Inferior parietal cortex (tissue), 1 donor: Measurements from ENCODE around the gene EHD4.

Experiments used
- DNase-seq: peaks from one replicate; pipeline ENCODE4 v3.0.0-alpha.2; 2016; ENCODE audit errors: extremely low spot score

Gene EHD4

DNA sequence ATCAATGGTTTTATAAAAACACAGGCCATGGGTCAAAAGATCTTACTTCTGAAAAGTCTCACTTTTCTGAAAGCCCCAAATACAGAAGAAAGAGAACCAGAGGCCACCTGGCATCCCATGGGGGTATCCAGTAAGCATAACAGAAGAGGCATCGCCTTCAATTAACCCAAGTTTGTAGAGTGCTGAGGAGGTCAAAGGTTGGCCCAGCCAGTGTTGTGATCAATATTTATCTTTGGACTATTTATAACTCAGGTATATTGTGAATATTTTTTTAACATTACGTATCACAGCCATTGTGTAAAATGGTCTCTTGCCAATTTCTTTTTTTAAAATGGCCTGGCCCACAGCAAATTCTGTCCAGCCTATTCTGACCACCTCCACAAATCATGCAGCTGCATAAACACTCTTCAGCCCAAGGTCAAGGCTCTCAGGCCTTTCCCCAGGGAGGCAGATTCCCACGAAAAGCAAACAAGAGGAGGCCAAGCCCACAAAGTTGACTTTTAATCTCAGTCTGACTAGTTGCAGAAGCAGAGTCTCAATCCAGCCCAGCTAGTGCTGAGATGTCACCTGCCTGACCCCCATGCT, 52.3 kb downstream of the EHD4 start:
- no peak for DNase-seq

- no peak for DNase-seq
Measured at GRCh38 chr15:41919201-41919820, 53.0 kb downstream of the EHD4 start.

GRCh38 chr15:41918506-41919126, 53.7 kb downstream of the EHD4 start:
- DNase-seq: no peak

- no peak for DNase-seq
Measured at GRCh38 chr15:41917767-41918430, 54.5 kb downstream of the EHD4 start.

- DNase-seq: no peak
Measured at GRCh38 chr15:41915255-41915994, 56.9 kb downstream of the EHD4 start.

- DNase-seq: no peak
Measured at GRCh38 chr15:41914411-41914810, 57.9 kb downstream of the EHD4 start.

GRCh38 chr15:41913256-41913655, 59.1 kb downstream of the EHD4 start:
- DNase-seq: no peak

DNA sequence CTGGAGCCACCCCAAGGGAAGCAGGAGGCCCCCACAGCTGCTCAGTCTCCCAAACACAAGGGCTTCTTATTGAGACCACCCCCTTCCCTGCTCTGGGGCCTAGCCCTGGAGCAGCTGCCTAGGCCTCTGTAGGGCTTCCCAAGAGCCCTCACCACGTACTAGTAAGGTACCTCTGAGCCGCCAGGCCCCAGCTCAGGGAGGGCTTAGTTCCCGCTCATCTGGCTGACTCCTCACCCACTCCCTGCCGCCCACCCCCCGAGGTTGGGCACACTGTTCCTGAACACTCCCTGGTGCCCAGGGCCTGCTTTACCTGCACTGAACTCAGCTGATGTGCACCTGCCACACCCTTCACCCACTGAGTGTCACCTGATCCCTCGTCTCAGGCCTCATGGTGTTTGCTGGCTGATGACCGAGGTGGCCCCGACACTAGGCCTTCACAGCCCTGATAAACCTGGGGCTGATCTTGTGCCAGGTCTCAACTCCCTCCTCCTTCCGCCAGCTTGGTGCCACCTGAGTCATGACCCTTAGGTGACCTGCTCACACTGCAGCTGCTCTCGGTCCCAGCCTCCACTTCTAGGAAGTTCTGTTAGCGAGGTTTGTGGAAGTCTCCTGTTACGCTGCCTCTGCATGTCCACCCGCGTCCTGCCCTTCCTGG, 60.5 kb downstream of the EHD4 start:
- DNase-seq: no peak

GRCh38 chr15:41908736-41909461, 63.5 kb downstream of the EHD4 start:
- no peak for DNase-seq

GRCh38 chr15:41907141-41907540, 65.2 kb downstream of the EHD4 start:
- no peak for DNase-seq

- DNase-seq: no peak
Measured at GRCh38 chr15:41906608-41907007, 65.7 kb downstream of the EHD4 start.

GRCh38 chr15:41905036-41905793, 67.1 kb downstream of the EHD4 start:
- no peak for DNase-seq

- DNase-seq: peak; percentile 77
Measured at GRCh38 chr15:41904541-41905005, 67.8 kb downstream of the EHD4 start.

DNA sequence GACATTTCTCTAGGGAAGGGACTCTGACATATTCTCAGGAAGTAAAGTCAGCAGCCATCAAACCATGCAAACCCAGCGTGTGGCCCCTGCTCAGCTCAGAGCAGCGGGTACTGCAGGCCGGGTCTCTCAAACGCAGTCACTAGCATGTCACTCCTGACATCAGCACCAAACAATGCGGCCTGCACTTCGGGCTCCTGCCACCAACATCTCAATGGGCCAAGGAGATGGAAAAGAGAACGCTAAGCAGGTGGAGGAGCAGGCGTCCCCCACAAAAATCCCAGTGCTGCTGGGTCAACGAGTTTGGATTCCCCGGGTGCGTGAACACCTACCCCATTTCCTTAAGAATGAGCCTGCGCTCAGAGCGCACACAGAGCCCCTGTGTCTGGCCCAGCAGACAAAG, 68.6 kb downstream of the EHD4 start:
- no peak for DNase-seq

DNA sequence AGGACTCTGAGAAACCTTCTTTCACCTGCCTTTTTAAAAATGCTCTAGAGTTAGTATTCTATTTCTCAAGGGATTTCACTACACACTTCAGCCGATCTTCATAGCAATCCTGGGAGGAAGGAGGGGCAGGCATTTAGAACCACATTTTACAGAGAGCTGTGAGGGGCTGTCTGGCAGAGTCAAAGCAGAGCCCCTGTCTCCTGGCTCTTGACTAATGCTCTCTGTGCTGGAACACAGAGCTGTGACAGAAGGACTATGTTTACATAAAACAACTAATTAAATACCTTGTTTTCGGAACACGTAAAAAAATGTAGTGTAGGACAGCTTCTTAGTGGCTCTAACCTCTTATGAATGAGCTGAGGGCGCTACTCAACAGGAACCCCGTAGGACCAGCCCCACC, 70.9 kb downstream of the EHD4 start:
- DNase-seq: no peak

DNA sequence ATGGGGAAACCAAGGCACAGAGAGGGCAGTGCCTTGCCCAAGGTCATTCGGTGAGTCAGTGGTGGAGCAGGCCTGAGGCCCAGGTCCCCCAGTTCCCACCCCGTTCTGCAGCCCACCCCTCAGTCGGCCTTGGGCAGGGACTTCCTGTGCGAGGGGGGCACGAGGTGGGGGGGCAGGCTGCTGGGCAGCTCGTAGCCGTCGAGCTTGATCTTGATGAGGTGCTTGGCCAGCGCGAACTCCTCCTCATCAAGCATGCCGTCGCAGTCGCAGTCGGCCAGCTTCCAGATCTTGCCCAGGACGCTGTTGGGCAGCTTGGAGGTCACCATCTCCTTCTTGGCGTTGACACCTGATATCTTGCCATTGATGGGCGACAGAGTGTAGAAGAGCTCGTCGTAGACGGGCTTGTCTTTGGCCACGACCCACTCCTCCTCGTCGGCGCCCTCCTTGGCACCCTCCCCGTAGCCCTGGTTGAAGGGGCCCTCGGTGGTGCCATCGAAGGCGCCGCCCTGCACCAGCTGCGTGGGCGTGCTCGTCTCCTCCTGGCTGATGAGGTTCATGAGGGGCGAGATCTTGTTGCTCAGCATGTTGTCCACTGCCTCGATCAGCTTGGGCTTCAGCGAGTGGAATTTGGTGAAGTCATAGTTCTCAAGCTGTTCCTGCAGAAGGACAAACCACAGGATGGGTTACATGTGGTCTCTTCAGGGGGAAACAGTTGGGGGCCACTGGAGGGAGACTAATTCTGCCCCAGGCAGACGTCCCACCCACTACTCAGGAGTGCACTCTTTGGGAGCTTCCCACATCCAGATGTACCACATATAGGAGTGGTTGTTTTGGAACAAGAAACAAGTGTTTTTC, 71.6 kb downstream of the EHD4 start:
- no peak for DNase-seq

DNA sequence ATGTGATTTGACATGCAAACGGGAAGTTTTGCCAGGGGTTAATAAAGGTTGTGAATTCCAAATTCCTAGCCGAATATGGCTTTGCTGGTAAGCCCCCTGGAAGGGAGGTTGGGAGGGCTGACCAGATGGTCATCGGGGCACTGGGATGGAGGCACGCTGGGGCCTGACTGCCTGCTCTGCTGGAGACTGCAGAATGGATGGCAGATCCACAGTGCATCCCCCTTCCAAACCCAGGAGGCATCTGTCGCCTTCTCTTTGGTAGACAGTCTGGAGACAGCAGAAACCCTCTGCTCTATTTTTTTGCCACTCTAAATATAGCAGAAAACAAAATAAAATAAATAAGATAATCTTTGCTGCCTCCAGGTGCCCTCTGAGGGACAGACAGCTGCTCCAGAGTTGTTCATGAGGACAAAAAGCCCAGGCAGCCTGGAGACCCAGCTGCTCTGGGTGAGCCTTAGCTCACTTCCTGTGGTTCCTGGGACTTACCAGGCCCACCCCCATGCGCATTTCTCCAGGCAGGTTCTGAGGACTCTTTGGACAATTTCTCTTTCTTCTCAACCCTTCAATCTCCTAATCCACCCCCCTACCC, 72.4 kb downstream of the EHD4 start:
- no peak for DNase-seq

DNA sequence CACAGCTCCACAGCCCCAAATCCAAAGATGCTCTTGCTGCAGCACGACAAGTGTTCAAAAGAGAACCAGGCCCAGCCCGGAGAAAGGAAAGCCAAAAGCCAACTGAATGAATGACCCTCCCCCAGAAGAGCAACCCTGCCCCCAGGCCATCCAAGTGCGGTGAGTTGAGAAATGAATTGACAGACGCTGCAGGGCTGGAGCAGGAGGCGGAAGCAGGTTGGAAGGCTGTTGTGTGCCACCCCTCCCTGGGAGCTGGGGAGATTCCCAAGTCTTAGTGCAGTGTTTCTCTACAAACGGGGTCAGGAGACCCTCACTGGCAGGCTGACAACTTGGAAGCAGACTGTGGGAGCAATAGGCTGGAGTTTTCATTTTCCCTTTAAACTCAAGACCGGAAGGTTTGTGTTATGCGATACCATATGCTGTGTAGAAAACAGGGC, 75.0 kb downstream of the EHD4 start:
- DNase-seq: no peak

GRCh38 chr15:41896566-41896965, 75.8 kb downstream of the EHD4 start:
- DNase-seq: no peak
